DMS53 (cell line): Measurements from ENCODE around the gene SEL1L3.

Experiments used
- DNase-seq: peaks from one replicate; lab custom pipeline; 2025; lab: John Stamatoyannopoulos, UW

The SEL1L3 gene

GRCh38 chr4:25750874-25751273 is 111.9 kb downstream of the SEL1L3 start:
- no peak for DNase-seq

- no peak for DNase-seq
Measured at GRCh38 chr4:25749150-25749794, 113.5 kb downstream of the SEL1L3 start.

GRCh38 chr4:25743971-25744370 is 118.8 kb downstream of the SEL1L3 start:
- no peak for DNase-seq

- no peak for DNase-seq
Measured at GRCh38 chr4:25729564-25729963, 133.2 kb downstream of the SEL1L3 start.

- DNase-seq: no peak
Measured at GRCh38 chr4:25728886-25729285, 133.9 kb downstream of the SEL1L3 start.

GRCh38 chr4:25727711-25728493 is 134.9 kb downstream of the SEL1L3 start:
- peak; percentile 64 for DNase-seq

GRCh38 chr4:25725870-25726269 is 136.9 kb downstream of the SEL1L3 start:
- DNase-seq: no peak

- peak; percentile 32 for DNase-seq
Measured at GRCh38 chr4:25723409-25723808, 139.4 kb downstream of the SEL1L3 start.

GRCh38 chr4:25722964-25723363 is 139.8 kb downstream of the SEL1L3 start:
- DNase-seq: no peak

GRCh38 chr4:25713812-25714211 is 149.0 kb downstream of the SEL1L3 start:
- no peak for DNase-seq

- no peak for DNase-seq
Measured at GRCh38 chr4:25712611-25713010, 150.2 kb downstream of the SEL1L3 start.

- no peak for DNase-seq
Measured at GRCh38 chr4:25710637-25711036, 152.2 kb downstream of the SEL1L3 start.

- no peak for DNase-seq
Measured at GRCh38 chr4:25704516-25704915, 158.3 kb downstream of the SEL1L3 start.

GRCh38 chr4:25703731-25704388 is 158.9 kb downstream of the SEL1L3 start:
- no peak for DNase-seq

- DNase-seq: no peak
Measured at GRCh38 chr4:25702848-25703247, 159.9 kb downstream of the SEL1L3 start.

- DNase-seq: no peak
Measured at GRCh38 chr4:25700661-25701060, 162.1 kb downstream of the SEL1L3 start.

GRCh38 chr4:25697516-25697915 is 165.3 kb downstream of the SEL1L3 start:
- no peak for DNase-seq
